WTC11 (cell line): Measurements from ENCODE around the gene RFPL1. TPM values are rescaled to one million over a fixed set of nuclear protein-coding genes. Genes with fewer than 3 reads are reported as not detected.

Source experiments
- ELF4 ChIP-seq: sonication (generic); formaldehyde crosslinking; IDR thresholded peaks from 2 replicates; pipeline ENCODE4 v1.8.1; 2022; ENCODE audit warnings: low read depth, mild to moderate bottlenecking, moderate library complexity, missing genetic modification reagents
- ETV6 ChIP-seq: sonication (generic); formaldehyde crosslinking; IDR thresholded peaks from 2 replicates; pipeline ENCODE4 v1.8.1; 2022; ENCODE audit warnings: mild to moderate bottlenecking, missing genetic modification reagents
- FOXK1 ChIP-seq: sonication (generic); formaldehyde crosslinking; IDR thresholded peaks from 2 replicates; pipeline ENCODE4 v1.8.0; 2022; ENCODE audit warnings: mild to moderate bottlenecking, moderate library complexity, missing genetic modification reagents
- JAZF1 ChIP-seq: fragments of 250-450 bp; sonication (Bioruptor Pico); IDR thresholded peaks from 2 replicates; pipeline ENCODE4 v1.9.0; 2021; ENCODE audit warnings: moderate library complexity, mild to moderate bottlenecking, inconsistent platforms
- NFATC4 ChIP-seq: fragments of 250-450 bp; sonication (Bioruptor Pico); IDR thresholded peaks from 2 replicates; pipeline ENCODE4 v1.9.0; 2021; ENCODE audit warnings: mild to moderate bottlenecking
- TCF7 ChIP-seq: sonication (generic); formaldehyde crosslinking; IDR thresholded peaks from 2 replicates; pipeline ENCODE4 v1.8.0; 2022; ENCODE audit warnings: mild to moderate bottlenecking, low read depth, missing genetic modification reagents, moderate library complexity
- TEAD1 ChIP-seq: sonication (generic); formaldehyde crosslinking; IDR thresholded peaks from 2 replicates; pipeline ENCODE4 v1.8.0; 2022; ENCODE audit warnings: mild to moderate bottlenecking, missing genetic modification reagents
- ZNF263 ChIP-seq: sonication (generic); formaldehyde crosslinking; IDR thresholded peaks from 2 replicates; pipeline ENCODE4 v1.8.1; 2022; ENCODE audit warnings: low read depth, mild to moderate bottlenecking, moderate library complexity, missing genetic modification reagents
- ZNF396 ChIP-seq: fragments of 250-450 bp; sonication (Bioruptor Pico); IDR thresholded peaks from 2 replicates; pipeline ENCODE4 v1.8.0; 2021; ENCODE audit warnings: mild to moderate bottlenecking, moderate library complexity, borderline replicate concordance
- total RNA-seq: library from RNA; stranded (reverse); gene quantifications from 3 replicates; pipeline ENCODE4 v1.2.3, GENCODE V29; 2021
- TF ChIP-seq, protein P1 (sequence below): sonication (generic); formaldehyde crosslinking; IDR thresholded peaks from 2 replicates; pipeline ENCODE4 v1.8.1; 2022; ENCODE audit warnings: mild to moderate bottlenecking, moderate library complexity, missing genetic modification reagents
- TF ChIP-seq, protein P2 (sequence below): fragments of 250-450 bp; sonication (Bioruptor Pico); IDR thresholded peaks from 2 replicates; pipeline ENCODE4 v2.1.2; 2022; ENCODE audit warnings: mild to moderate bottlenecking, moderate library complexity
- TF ChIP-seq, protein P3 (sequence below): sonication (generic); formaldehyde crosslinking; IDR thresholded peaks from 2 replicates; pipeline ENCODE4 v1.8.1; 2022; ENCODE audit warnings: low read depth, missing genetic modification reagents, borderline replicate concordance
- TF ChIP-seq, protein P4 (sequence below): fragments of 200-600 bp; IDR thresholded peaks from 2 replicates; pipeline ENCODE4 v1.8.0; 2022; ENCODE audit warnings: antibody characterized with exemption
- TF ChIP-seq, protein P5 (sequence below): sonication (generic); formaldehyde crosslinking; IDR thresholded peaks from 2 replicates; pipeline ENCODE4 v1.8.1; 2023; ENCODE audit warnings: mild to moderate bottlenecking, missing genetic modification reagents, borderline replicate concordance
- TF ChIP-seq, protein P6 (sequence below): sonication (generic); formaldehyde crosslinking; IDR thresholded peaks from 2 replicates; pipeline ENCODE4 v1.8.1; 2023; ENCODE audit warnings: mild to moderate bottlenecking, missing genetic modification reagents
- TF ChIP-seq, protein P7 (sequence below): sonication (generic); formaldehyde crosslinking; IDR thresholded peaks from 2 replicates; pipeline ENCODE4 v1.8.1; 2023; ENCODE audit warnings: mild to moderate bottlenecking, moderate library complexity, missing genetic modification reagents
- TF ChIP-seq, protein P8 (sequence below): sonication (generic); formaldehyde crosslinking; IDR thresholded peaks from 2 replicates; pipeline ENCODE4 v1.8.1; 2022; ENCODE audit warnings: missing genetic modification reagents, borderline replicate concordance
- TF ChIP-seq, protein P9 (sequence below): sonication (generic); formaldehyde crosslinking; IDR thresholded peaks from 2 replicates; pipeline ENCODE4 v1.8.0; 2023; ENCODE audit warnings: mild to moderate bottlenecking, missing genetic modification reagents

RFPL1 gene
- total RNA-seq, 1 experiment from 2014 or later, result not detected

DNA sequence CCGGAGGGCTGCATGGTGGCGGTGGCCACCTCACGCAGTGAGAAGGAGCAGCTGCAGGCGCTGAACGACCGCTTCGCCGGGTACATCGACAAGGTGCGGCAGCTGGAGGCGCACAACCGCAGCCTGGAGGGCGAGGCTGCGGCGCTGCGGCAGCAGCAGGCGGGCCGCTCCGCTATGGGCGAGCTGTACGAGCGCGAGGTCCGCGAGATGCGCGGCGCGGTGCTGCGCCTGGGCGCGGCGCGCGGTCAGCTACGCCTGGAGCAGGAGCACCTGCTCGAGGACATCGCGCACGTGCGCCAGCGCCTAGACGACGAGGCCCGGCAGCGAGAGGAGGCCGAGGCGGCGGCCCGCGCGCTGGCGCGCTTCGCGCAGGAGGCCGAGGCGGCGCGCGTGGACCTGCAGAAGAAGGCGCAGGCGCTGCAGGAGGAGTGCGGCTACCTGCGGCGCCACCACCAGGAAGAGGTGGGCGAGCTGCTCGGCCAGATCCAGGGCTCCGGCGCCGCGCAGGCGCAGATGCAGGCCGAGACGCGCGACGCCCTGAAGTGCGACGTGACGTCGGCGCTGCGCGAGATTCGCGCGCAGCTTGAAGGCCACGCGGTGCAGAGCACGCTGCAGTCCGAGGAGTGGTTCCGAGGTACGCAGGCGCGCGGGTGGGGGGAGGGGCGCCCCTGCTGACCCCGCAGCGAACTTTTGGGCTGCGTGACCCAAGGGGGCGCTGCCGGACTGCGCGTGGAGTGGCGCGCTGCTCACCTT lies 42.3 kb downstream of the RFPL1 start (continued):
- TF ChIP-seq ELF4 (CRISPR knock-in tag), result peak; percentile 99
- TF ChIP-seq, protein P1, sequence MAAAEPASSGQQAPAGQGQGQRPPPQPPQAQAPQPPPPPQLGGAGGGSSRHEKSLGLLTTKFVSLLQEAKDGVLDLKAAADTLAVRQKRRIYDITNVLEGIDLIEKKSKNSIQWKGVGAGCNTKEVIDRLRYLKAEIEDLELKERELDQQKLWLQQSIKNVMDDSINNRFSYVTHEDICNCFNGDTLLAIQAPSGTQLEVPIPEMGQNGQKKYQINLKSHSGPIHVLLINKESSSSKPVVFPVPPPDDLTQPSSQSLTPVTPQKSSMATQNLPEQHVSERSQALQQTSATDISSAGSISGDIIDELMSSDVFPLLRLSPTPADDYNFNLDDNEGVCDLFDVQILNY (CRISPR knock-in tag), result peak; percentile 100
- TF ChIP-seq, protein P2, sequence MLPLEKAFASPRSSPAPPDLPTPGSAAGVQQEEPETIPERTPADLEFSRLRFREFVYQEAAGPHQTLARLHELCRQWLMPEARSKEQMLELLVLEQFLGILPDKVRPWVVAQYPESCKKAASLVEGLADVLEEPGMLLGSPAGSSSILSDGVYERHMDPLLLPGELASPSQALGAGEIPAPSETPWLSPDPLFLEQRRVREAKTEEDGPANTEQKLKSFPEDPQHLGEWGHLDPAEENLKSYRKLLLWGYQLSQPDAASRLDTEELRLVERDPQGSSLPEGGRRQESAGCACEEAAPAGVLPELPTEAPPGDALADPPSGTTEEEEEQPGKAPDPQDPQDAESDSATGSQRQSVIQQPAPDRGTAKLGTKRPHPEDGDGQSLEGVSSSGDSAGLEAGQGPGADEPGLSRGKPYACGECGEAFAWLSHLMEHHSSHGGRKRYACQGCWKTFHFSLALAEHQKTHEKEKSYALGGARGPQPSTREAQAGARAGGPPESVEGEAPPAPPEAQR, result no peak
- TF ChIP-seq FOXK1 (CRISPR knock-in tag), result peak; percentile 99
- TF ChIP-seq, protein P3, sequence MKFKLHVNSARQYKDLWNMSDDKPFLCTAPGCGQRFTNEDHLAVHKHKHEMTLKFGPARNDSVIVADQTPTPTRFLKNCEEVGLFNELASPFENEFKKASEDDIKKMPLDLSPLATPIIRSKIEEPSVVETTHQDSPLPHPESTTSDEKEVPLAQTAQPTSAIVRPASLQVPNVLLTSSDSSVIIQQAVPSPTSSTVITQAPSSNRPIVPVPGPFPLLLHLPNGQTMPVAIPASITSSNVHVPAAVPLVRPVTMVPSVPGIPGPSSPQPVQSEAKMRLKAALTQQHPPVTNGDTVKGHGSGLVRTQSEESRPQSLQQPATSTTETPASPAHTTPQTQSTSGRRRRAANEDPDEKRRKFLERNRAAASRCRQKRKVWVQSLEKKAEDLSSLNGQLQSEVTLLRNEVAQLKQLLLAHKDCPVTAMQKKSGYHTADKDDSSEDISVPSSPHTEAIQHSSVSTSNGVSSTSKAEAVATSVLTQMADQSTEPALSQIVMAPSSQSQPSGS (CRISPR knock-in tag), result peak; percentile 93
- peak; percentile 100 for TF ChIP-seq TCF7
- TF ChIP-seq, protein P4, sequence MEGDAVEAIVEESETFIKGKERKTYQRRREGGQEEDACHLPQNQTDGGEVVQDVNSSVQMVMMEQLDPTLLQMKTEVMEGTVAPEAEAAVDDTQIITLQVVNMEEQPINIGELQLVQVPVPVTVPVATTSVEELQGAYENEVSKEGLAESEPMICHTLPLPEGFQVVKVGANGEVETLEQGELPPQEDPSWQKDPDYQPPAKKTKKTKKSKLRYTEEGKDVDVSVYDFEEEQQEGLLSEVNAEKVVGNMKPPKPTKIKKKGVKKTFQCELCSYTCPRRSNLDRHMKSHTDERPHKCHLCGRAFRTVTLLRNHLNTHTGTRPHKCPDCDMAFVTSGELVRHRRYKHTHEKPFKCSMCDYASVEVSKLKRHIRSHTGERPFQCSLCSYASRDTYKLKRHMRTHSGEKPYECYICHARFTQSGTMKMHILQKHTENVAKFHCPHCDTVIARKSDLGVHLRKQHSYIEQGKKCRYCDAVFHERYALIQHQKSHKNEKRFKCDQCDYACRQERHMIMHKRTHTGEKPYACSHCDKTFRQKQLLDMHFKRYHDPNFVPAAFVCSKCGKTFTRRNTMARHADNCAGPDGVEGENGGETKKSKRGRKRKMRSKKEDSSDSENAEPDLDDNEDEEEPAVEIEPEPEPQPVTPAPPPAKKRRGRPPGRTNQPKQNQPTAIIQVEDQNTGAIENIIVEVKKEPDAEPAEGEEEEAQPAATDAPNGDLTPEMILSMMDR, result no peak
- no peak for TF ChIP-seq ZNF396 (CRISPR knock-in tag)
- TF ChIP-seq NFATC4 (CRISPR knock-in tag), result no peak
- TF ChIP-seq, protein P5, sequence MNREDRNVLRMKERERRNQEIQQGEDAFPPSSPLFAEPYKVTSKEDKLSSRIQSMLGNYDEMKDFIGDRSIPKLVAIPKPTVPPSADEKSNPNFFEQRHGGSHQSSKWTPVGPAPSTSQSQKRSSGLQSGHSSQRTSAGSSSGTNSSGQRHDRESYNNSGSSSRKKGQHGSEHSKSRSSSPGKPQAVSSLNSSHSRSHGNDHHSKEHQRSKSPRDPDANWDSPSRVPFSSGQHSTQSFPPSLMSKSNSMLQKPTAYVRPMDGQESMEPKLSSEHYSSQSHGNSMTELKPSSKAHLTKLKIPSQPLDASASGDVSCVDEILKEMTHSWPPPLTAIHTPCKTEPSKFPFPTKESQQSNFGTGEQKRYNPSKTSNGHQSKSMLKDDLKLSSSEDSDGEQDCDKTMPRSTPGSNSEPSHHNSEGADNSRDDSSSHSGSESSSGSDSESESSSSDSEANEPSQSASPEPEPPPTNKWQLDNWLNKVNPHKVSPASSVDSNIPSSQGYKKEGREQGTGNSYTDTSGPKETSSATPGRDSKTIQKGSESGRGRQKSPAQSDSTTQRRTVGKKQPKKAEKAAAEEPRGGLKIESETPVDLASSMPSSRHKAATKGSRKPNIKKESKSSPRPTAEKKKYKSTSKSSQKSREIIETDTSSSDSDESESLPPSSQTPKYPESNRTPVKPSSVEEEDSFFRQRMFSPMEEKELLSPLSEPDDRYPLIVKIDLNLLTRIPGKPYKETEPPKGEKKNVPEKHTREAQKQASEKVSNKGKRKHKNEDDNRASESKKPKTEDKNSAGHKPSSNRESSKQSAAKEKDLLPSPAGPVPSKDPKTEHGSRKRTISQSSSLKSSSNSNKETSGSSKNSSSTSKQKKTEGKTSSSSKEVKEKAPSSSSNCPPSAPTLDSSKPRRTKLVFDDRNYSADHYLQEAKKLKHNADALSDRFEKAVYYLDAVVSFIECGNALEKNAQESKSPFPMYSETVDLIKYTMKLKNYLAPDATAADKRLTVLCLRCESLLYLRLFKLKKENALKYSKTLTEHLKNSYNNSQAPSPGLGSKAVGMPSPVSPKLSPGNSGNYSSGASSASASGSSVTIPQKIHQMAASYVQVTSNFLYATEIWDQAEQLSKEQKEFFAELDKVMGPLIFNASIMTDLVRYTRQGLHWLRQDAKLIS, result no peak
- TF ChIP-seq, protein P6, sequence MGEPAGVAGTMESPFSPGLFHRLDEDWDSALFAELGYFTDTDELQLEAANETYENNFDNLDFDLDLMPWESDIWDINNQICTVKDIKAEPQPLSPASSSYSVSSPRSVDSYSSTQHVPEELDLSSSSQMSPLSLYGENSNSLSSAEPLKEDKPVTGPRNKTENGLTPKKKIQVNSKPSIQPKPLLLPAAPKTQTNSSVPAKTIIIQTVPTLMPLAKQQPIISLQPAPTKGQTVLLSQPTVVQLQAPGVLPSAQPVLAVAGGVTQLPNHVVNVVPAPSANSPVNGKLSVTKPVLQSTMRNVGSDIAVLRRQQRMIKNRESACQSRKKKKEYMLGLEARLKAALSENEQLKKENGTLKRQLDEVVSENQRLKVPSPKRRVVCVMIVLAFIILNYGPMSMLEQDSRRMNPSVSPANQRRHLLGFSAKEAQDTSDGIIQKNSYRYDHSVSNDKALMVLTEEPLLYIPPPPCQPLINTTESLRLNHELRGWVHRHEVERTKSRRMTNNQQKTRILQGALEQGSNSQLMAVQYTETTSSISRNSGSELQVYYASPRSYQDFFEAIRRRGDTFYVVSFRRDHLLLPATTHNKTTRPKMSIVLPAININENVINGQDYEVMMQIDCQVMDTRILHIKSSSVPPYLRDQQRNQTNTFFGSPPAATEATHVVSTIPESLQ, result peak; percentile 83
- TF ChIP-seq ZNF263 (CRISPR knock-in tag), result peak; percentile 93
- TF ChIP-seq, protein P7, sequence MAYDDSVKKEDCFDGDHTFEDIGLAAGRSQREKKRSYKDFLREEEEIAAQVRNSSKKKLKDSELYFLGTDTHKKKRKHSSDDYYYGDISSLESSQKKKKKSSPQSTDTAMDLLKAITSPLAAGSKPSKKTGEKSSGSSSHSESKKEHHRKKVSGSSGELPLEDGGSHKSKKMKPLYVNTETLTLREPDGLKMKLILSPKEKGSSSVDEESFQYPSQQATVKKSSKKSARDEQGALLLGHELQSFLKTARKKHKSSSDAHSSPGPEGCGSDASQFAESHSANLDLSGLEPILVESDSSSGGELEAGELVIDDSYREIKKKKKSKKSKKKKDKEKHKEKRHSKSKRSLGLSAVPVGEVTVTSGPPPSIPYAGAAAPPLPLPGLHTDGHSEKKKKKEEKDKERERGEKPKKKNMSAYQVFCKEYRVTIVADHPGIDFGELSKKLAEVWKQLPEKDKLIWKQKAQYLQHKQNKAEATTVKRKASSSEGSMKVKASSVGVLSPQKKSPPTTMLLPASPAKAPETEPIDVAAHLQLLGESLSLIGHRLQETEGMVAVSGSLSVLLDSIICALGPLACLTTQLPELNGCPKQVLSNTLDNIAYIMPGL, result peak; percentile 97
- TF ChIP-seq, protein P8, sequence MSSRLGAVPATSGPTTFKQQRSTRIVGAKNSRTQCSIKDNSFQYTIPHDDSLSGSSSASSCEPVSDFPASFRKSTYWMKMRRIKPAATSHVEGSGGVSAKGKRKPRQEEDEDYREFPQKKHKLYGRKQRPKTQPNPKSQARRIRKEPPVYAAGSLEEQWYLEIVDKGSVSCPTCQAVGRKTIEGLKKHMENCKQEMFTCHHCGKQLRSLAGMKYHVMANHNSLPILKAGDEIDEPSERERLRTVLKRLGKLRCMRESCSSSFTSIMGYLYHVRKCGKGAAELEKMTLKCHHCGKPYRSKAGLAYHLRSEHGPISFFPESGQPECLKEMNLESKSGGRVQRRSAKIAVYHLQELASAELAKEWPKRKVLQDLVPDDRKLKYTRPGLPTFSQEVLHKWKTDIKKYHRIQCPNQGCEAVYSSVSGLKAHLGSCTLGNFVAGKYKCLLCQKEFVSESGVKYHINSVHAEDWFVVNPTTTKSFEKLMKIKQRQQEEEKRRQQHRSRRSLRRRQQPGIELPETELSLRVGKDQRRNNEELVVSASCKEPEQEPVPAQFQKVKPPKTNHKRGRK (CRISPR knock-in tag), result 0 out of 2 replicates have a peak, but pooled peaks have one; percentile 61
- TF ChIP-seq, protein P9, sequence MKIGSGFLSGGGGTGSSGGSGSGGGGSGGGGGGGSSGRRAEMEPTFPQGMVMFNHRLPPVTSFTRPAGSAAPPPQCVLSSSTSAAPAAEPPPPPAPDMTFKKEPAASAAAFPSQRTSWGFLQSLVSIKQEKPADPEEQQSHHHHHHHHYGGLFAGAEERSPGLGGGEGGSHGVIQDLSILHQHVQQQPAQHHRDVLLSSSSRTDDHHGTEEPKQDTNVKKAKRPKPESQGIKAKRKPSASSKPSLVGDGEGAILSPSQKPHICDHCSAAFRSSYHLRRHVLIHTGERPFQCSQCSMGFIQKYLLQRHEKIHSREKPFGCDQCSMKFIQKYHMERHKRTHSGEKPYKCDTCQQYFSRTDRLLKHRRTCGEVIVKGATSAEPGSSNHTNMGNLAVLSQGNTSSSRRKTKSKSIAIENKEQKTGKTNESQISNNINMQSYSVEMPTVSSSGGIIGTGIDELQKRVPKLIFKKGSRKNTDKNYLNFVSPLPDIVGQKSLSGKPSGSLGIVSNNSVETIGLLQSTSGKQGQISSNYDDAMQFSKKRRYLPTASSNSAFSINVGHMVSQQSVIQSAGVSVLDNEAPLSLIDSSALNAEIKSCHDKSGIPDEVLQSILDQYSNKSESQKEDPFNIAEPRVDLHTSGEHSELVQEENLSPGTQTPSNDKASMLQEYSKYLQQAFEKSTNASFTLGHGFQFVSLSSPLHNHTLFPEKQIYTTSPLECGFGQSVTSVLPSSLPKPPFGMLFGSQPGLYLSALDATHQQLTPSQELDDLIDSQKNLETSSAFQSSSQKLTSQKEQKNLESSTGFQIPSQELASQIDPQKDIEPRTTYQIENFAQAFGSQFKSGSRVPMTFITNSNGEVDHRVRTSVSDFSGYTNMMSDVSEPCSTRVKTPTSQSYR, result peak; percentile 81; the same call in 1 of the 2 replicates
- TF ChIP-seq JAZF1 (CRISPR knock-in tag), result no peak
- TF ChIP-seq ETV6 (CRISPR knock-in tag), result peak; percentile 99
- TF ChIP-seq TEAD1, result peak; percentile 99
